PC-3 (cell line): ENCODE measurements around the gene PTPRD. TPM values are rescaled to one million over a fixed set of nuclear protein-coding genes. Genes with fewer than 3 reads are reported as not detected.

ENCODE experiments used
- ATAC-seq: fragments of 200-7000 bp; cut with Tn5 transposase; 2 replicates; pipeline ENCODE4 v1.9.1; 2020; ENCODE audit warnings: mild to moderate bottlenecking, moderate library complexity
- BruUV-seq: library from RNA; stranded (reverse); fragments of 400-500 nt; replicated peaks from 2 replicates; lab custom pipeline; 2021; lab: Mats Ljungman, UMichigan
- CTCF ChIA-PET: fragments of 300-600 bp; sonication (Branson Sonifier 250); formaldehyde crosslinking; loops from one replicate; lab custom pipeline; 2022; ENCODE audit warnings: antibody characterized with exemption; lab: Charles Lee
- POLR2A ChIA-PET: fragments of 300-600 bp; sonication (Branson Sonifier 250); formaldehyde crosslinking; loops from one replicate; lab custom pipeline; 2022; ENCODE audit warnings: antibody characterized with exemption; ENCODE audit not compliant: unreplicated experiment; lab: Charles Lee
- DNase-seq: peaks from one replicate; pipeline ENCODE4 v3.0.0-alpha.2; 2015
- H2AFZ ChIP-seq: fragments of 300-600 bp; sonication (generic); 2 replicates; pipeline ENCODE4 v1.6.0; 2016; ENCODE audit warnings: antibody characterized with exemption, low read length
- H3F3A ChIP-seq: fragments of 300-600 bp; sonication (generic); one replicate; pipeline ENCODE4 v1.6.0; 2017; ENCODE audit warnings: antibody characterized with exemption, low read length, control low read depth, mild to moderate bottlenecking; ENCODE audit not compliant: unreplicated experiment
- H3K27ac ChIP-seq: fragments of 300-600 bp; sonication (generic); 2 replicates; pipeline ENCODE4 v1.5.1; 2016; ENCODE audit warnings: mild to moderate bottlenecking, low read length
- H3K27me3 ChIP-seq: fragments of 300-600 bp; sonication (generic); 2 replicates; pipeline ENCODE4 v1.6.1; 2016; ENCODE audit warnings: low read length, mixed read lengths
- H3K36me3 ChIP-seq: fragments of 300-600 bp; sonication (generic); 2 replicates; pipeline ENCODE4 v1.6.1; 2016; ENCODE audit warnings: low read depth, mixed run types, low read length, mixed read lengths
- H3K4me1 ChIP-seq: fragments of 300-600 bp; sonication (generic); 2 replicates; pipeline ENCODE4 v1.5.1; 2016; ENCODE audit warnings: low read length; ENCODE audit not compliant: insufficient read depth
- H3K4me2 ChIP-seq: fragments of 300-600 bp; sonication (generic); 2 replicates; pipeline ENCODE4 v1.6.0; 2016; ENCODE audit warnings: low read length
- H3K4me3 ChIP-seq: fragments of 300-600 bp; sonication (generic); 2 replicates; pipeline ENCODE4 v1.5.1; 2016; ENCODE audit warnings: mild to moderate bottlenecking, low read length, mixed read lengths
- H3K79me2 ChIP-seq: fragments of 300-600 bp; sonication (generic); 2 replicates; pipeline ENCODE4 v1.6.1; 2017; ENCODE audit warnings: low read length, mixed read lengths
- H3K9ac ChIP-seq: fragments of 300-600 bp; sonication (generic); 2 replicates; pipeline ENCODE4 v1.6.0; 2016; ENCODE audit warnings: mild to moderate bottlenecking, low read length
- H3K9me2 ChIP-seq: fragments of 300-600 bp; sonication (generic); replicated peaks from 2 replicates; pipeline ENCODE4 v1.6.1; 2016; ENCODE audit warnings: mixed run types, low read length, mixed read lengths
- H3K9me3 ChIP-seq: fragments of 300-600 bp; sonication (generic); 2 replicates; pipeline ENCODE4 v1.6.1; 2016; ENCODE audit warnings: low read length, mixed read lengths
- H4K20me1 ChIP-seq: fragments of 300-600 bp; sonication (generic); 2 replicates; pipeline ENCODE4 v1.6.1; 2016; ENCODE audit warnings: low read length, mixed read lengths
- EZH2 ChIP-seq: fragments of 300-600 bp; sonication (generic); IDR thresholded peaks from one replicate; pipeline ENCODE4 v1.6.1; 2017; ENCODE audit warnings: antibody characterized with exemption, mild to moderate bottlenecking, low read length; ENCODE audit not compliant: unreplicated experiment
- EZH2phosphoT487 ChIP-seq: fragments of 300-600 bp; sonication (generic); IDR thresholded peaks from 2 replicates; pipeline ENCODE4 v1.6.1; 2018; ENCODE audit warnings: mild to moderate bottlenecking, antibody characterized with exemption, low read length, borderline replicate concordance
- intact Hi-C: fragments of 100-400 bp; cut with micrococcal nuclease; formaldehyde crosslinking; loops from 2 replicates; pipeline ENCODE4 v1.9.0; 2023
- total RNA-seq: library from RNA; depleted of rRNA; stranded (reverse); fragments of >200 nt; gene quantifications from 2 replicates; pipeline ENCODE4 v1.2.3, GENCODE V29; 2014
- TF ChIP-seq, protein P1 (sequence below): fragments of 300-600 bp; sonication (generic); conservative IDR thresholded peaks from 2 replicates; pipeline ENCODE4 v1.5.1; 2017; ENCODE audit warnings: antibody characterized with exemption, low read depth, mild to moderate bottlenecking, low read length

PTPRD gene
- total RNA-seq, 1 experiment from 2014 or later, result not detected

DNA sequence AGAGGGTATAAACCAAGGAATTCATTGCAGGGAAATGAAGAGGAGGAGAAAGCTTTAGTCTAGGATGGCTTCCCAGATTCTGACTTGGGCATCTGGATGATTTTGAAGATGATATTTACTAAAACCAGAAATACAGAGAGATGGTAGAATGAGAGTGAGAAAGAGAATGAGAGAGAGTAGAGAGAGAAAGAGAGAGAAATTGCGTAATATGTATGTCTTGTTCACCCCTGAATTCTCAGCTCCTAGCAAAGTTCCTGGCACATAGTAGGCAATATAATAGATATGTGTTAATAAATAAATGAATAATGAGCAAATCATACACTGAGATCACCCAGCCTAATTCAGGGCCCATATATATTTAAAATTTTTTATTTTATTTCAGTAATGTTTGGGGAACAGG is 1723.7 kb downstream of the PTPRD start:
- Histone ChIP-seq H2AFZ (no peak overlapping the region), H4K20me1 (no peaks in the 10 kb centered on the region), H3K9ac (no peak overlapping the region), H3K27me3 (no peaks in the 10 kb centered on the region), H3K9me3 (no peaks in the 10 kb centered on the region), H3K9me2 (no peaks in the 10 kb centered on the region), H3K27ac (no peak overlapping the region), H3K79me2 (no peaks in the 10 kb centered on the region), H3K4me2 (no peak overlapping the region), H3F3A (no peaks in the 10 kb centered on the region), H3K4me3 (no peak overlapping the region), H3K4me1 (no peaks in the 10 kb centered on the region), H3K36me3 (no peaks in the 10 kb centered on the region)
- intact Hi-C loops, result no loop called here
- TF ChIP-seq EZH2 (no peak), EZH2phosphoT487 (no peak)
- TF ChIP-seq, protein P1, sequence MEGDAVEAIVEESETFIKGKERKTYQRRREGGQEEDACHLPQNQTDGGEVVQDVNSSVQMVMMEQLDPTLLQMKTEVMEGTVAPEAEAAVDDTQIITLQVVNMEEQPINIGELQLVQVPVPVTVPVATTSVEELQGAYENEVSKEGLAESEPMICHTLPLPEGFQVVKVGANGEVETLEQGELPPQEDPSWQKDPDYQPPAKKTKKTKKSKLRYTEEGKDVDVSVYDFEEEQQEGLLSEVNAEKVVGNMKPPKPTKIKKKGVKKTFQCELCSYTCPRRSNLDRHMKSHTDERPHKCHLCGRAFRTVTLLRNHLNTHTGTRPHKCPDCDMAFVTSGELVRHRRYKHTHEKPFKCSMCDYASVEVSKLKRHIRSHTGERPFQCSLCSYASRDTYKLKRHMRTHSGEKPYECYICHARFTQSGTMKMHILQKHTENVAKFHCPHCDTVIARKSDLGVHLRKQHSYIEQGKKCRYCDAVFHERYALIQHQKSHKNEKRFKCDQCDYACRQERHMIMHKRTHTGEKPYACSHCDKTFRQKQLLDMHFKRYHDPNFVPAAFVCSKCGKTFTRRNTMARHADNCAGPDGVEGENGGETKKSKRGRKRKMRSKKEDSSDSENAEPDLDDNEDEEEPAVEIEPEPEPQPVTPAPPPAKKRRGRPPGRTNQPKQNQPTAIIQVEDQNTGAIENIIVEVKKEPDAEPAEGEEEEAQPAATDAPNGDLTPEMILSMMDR, result no peak
- ChIA-PET CTCF (no interaction called here), POLR2A (no interaction called here)
- ATAC-seq (no peak), DNase-seq (no peak)
- BruUV-seq, result no TSS peak

DNA sequence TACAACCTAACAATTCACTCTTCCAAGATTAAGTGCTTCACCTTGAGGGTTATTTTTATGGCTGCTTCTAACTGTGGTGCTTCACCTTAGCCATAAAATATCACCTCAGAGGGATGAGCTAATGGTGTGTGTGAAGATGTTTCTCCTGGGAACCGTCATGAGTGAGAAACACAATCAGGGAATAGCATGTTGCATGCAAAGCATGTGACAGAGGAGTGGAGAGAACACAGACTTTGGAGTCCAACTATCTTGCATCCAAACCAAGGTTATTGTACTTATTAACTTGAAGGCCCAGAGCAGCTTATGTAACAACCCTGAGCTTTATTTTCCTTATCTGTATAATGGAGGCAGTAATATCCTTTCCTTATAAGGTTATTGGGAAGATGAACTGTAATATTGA is 1724.2 kb downstream of the PTPRD start:
- Histone ChIP-seq H3K79me2 (no peaks in the 10 kb centered on the region), H3K36me3 (no peaks in the 10 kb centered on the region), H2AFZ (no peak overlapping the region), H3K4me3 (no peak overlapping the region), H3K27ac (no peak overlapping the region), H3K4me1 (no peaks in the 10 kb centered on the region), H3K4me2 (no peak overlapping the region), H3K9me2 (no peaks in the 10 kb centered on the region), H4K20me1 (no peaks in the 10 kb centered on the region), H3F3A (no peaks in the 10 kb centered on the region), H3K9ac (no peak overlapping the region), H3K27me3 (no peaks in the 10 kb centered on the region), H3K9me3 (no peaks in the 10 kb centered on the region)
- no peak for DNase-seq
- intact Hi-C loops, result no loop called here
- ChIA-PET CTCF (no interaction called here), POLR2A (no interaction called here)
- no peak for TF ChIP-seq EZH2phosphoT487
- TF ChIP-seq EZH2, result no peak
- TF ChIP-seq, protein P1, result no peak
- no TSS peak for BruUV-seq
- no peak for ATAC-seq

DNA sequence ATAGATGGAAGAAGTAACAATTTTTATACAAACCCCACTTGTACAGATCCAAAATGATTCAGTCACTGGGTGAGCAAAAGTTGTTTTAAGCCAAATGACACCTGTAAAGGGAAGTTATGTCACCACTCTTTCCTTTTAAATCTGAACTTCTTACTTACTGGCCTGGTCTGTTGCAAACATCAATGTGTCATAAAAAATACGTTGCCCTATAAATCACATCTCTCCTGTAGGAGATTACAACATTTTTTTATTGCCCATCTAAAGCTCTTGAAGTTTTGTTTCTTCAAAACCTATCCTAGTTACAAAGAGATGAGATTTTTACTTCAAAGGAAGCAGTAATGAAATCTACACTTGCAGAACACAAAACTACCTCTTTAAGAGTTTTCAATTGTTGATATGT is 1725.4 kb downstream of the PTPRD start:
- no TSS peak for BruUV-seq
- no peaks in the 10 kb centered on the region for H3K4me1 ChIP-seq
- no peak overlapping the region for H3K4me2 ChIP-seq
- CTCF ChIA-PET, result no interaction called here
- no peaks in the 10 kb centered on the region for H3K79me2 ChIP-seq
- POLR2A ChIA-PET, result no interaction called here
- no peak for ATAC-seq
- TF ChIP-seq, protein P1, result no peak
- no peak for TF ChIP-seq EZH2phosphoT487
- no peak for TF ChIP-seq EZH2
- no peaks in the 10 kb centered on the region for H3F3A ChIP-seq
- no peaks in the 10 kb centered on the region for H3K36me3 ChIP-seq
- no peak overlapping the region for H2AFZ ChIP-seq
- intact Hi-C loops, result no loop called here
- H3K4me3 ChIP-seq, result no peak overlapping the region
- H3K9me3 ChIP-seq, result no peaks in the 10 kb centered on the region
- no peaks in the 10 kb centered on the region for H3K9me2 ChIP-seq
- no peak for DNase-seq
- no peaks in the 10 kb centered on the region for H4K20me1 ChIP-seq
- no peak overlapping the region for H3K9ac ChIP-seq
- H3K27ac ChIP-seq, result no peak overlapping the region
- H3K27me3 ChIP-seq, result no peaks in the 10 kb centered on the region
